Neural cell (in vitro differentiated cells): ENCODE data around the gene TFIP11.

Source experiments
- CTCF ChIP-seq: fragments of 450-650 bp; IDR thresholded peaks from 2 replicates; pipeline ENCODE4 v1.5.1; 2014; ENCODE audit warnings: antibody characterized with exemption, mild to moderate bottlenecking, moderate library complexity; ENCODE audit not compliant: poor library complexity, severe bottlenecking
- EP300 ChIP-seq: fragments of 450-650 bp; conservative IDR thresholded peaks from 2 replicates; pipeline ENCODE4 v1.6.1; 2014; ENCODE audit warnings: antibody characterized with exemption, mild to moderate bottlenecking, moderate library complexity; ENCODE audit not compliant: poor library complexity, severe bottlenecking
- EZH2 ChIP-seq: fragments of 200-600, 300-800 bp; shearing (Covaris generic), sonication (generic); IDR thresholded peaks from 2 replicates; pipeline ENCODE4 v1.6.1; 2014; ENCODE audit warnings: antibody characterized with exemption, low read length, borderline replicate concordance, mild to moderate bottlenecking; ENCODE audit not compliant: insufficient read depth, poor library complexity, severe bottlenecking
- POLR2AphosphoS5 ChIP-seq: IDR thresholded peaks from 2 replicates; pipeline ENCODE4 v1.6.1; 2012
- RAD21 ChIP-seq: fragments of 450-650 bp; conservative IDR thresholded peaks from 2 replicates; pipeline ENCODE4 v1.6.1; 2014; ENCODE audit warnings: antibody characterized with exemption, mild to moderate bottlenecking, moderate library complexity
- REST ChIP-seq: IDR thresholded peaks from 2 replicates; pipeline ENCODE4 v1.6.1; 2012; ENCODE audit warnings: borderline replicate concordance
- SMC3 ChIP-seq: fragments of 450-650 bp; conservative IDR thresholded peaks from 2 replicates; pipeline ENCODE4 v1.6.1; 2014; ENCODE audit warnings: antibody characterized with exemption, mild to moderate bottlenecking, moderate library complexity; ENCODE audit not compliant: poor library complexity
- TAF1 ChIP-seq: IDR thresholded peaks from 2 replicates; pipeline ENCODE4 v1.6.1; 2012; ENCODE audit warnings: low read depth

DNA sequence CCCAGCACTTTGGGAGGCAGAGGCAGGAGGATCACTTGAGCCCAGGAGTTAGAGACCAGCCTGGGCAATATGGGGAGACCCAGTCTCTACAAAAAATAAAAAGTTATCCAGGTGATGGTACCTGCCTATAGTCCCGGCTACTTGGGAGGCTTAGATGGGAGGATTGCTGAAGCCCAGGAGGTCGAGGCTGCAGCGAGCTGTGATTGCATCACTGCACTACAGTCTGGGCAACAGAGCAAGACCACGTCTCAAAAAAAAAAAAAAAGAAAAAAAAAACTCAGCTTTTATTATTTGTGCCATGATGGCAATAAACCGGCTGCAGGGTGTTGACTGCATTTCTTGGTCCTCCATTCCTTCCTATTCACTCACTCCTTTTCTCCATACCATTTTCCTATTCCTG is 33.6 kb upstream of the TFIP11 start:
- no peak for TF ChIP-seq CTCF
- no peak for TF ChIP-seq RAD21
- TF ChIP-seq REST, result no peak
- TF ChIP-seq TAF1, result no peak
- no peak for TF ChIP-seq POLR2AphosphoS5
- no peak for TF ChIP-seq SMC3
- no peak for TF ChIP-seq EZH2
- no peak for TF ChIP-seq EP300
